ENCODE measurements around the gene UCN3. TPM values are rescaled to one million over a fixed set of nuclear protein-coding genes. Genes with fewer than 3 reads are reported as not detected.

UCN3 gene
- total and polyA plus RNA-seq, 2 experiments from 2014 or later = not detected

DNA sequence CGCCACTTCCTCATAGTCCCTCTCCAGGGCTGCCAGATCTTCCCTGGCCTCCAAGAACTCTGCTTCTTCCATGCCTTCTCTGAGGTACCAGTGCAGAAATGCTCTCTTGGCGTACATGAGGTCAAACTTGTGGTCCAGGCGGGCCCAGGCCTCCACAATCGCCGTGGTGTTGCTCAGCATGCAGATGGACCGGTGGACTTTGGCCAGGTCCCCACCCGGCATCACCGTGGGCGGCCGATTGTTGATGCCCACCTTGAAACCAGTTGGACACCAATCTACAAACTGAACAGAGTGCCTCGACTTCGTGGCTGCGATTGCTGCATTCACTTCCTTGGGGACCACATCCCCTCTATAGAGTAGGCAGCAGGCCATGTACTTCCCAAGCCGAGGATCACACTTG lies 28.8 kb downstream of the UCN3 start:
- H3F3A ChIP-seq (ENCODE audit: insufficient read depth) = no peaks in the 10 kb centered on the region
- no peaks in the 10 kb centered on the region for H3K36me3 ChIP-seq (ENCODE audit: low read depth)
- in situ Hi-C loops (cut with MboI) = no loop called here
- peaks cover 14% of the 10 kb centered on the region for H3K9me3 ChIP-seq (ENCODE audit: low read depth)
- no peak for DNase-seq
- H3K9ac ChIP-seq = no peak overlapping the region
- no peak overlapping the region for H3K27ac ChIP-seq
- H3K79me2 ChIP-seq (ENCODE audit: insufficient read depth) = no peaks in the 10 kb centered on the region
- H3K27me3 ChIP-seq (replicated peaks; ENCODE audit: insufficient read depth) = peaks cover 9% of the 10 kb centered on the region
- WGBS, 2 experiments (ENCODE audit: low coverage in 1 of 2, low lambda C conversion rate in 2 of 2, missing lambda C conversion rate in 2 of 2) = 68 to 70% methylated on average over 14 of the region's 14 CpGs
- H3K9me2 ChIP-seq (ENCODE audit: insufficient read depth) = no peaks in the 10 kb centered on the region
- no peaks in the 10 kb centered on the region for H3K4me1 ChIP-seq (ENCODE audit: insufficient read depth)
- H2AFZ ChIP-seq = no peak overlapping the region
- no peak overlapping the region for H3K4me2 ChIP-seq (ENCODE audit: unreplicated experiment)
- no peak for TF ChIP-seq EZH2 (IDR thresholded peaks at IDR 0.05; ENCODE audit: insufficient read depth, poor library complexity, severe bottlenecking)
- no peak for TF ChIP-seq EZH2phosphoT487 (IDR thresholded peaks at IDR 0.05; ENCODE audit: insufficient read depth, low read depth)
- H3K4me3 ChIP-seq = no peak overlapping the region
- H4K20me1 ChIP-seq (ENCODE audit: insufficient read depth) = no peaks in the 10 kb centered on the region

GRCh38 chr10:5395168-5395567 lies 30.4 kb downstream of the UCN3 start:
- 79 to 81% methylated on average over 16 to 18 of the region's 18 CpGs for WGBS, 2 experiments (ENCODE audit: low coverage in 1 of 2, low lambda C conversion rate in 2 of 2, missing lambda C conversion rate in 2 of 2)
- no peaks in the 10 kb centered on the region for H4K20me1 ChIP-seq (ENCODE audit: insufficient read depth)

DNA sequence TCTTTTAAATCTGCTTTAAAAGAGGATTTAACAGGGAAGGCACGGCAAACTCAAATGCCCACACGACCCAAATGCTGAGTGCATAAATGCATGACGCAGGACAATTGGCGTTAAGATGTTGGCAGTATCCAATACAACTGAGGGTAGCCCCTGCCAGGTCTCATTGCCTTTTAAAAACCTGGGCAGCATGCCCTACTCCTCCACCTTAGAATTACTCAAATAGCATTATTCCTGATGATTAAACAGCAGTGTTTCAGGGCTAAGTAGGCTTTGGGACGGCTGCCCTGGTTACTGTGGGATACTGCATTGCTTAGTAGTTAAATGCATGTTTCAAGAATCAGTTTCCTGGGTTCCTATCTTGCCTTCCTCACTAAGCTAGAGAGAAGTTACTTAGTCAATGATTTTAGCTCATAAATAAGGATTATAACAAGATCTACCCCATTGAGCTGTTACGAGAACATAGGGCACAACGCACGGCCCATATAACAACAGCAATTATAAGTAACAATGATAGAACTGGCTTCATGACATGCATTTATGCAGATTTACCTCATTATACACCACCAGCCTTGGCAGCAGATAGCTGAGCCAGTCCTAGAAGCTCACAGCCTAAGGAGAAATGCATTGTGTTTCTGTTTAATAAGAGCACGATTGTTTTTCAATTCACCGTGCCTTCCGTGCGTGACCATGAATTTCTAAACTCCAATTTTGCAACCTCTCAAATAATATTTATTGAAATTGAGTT lies 32.0 kb downstream of the UCN3 start:
- H3K4me3 ChIP-seq = no peak overlapping the region
- no peak overlapping the region for H3K9ac ChIP-seq
- H2AFZ ChIP-seq = no peak overlapping the region
- H3K9me3 ChIP-seq (ENCODE audit: low read depth) = no peaks in the 10 kb centered on the region
- no peak overlapping the region for H3K4me2 ChIP-seq (ENCODE audit: unreplicated experiment)
- H3K27ac ChIP-seq = no peak overlapping the region
- no peaks in the 10 kb centered on the region for H3K4me1 ChIP-seq (ENCODE audit: insufficient read depth)
- WGBS, 2 experiments (ENCODE audit: low coverage in 1 of 2, low lambda C conversion rate in 2 of 2, missing lambda C conversion rate in 2 of 2) = 66 to 71% methylated on average over 12 of the region's 12 CpGs
- peaks cover 9% of the 10 kb centered on the region for H3K27me3 ChIP-seq (replicated peaks; ENCODE audit: insufficient read depth)
- no peaks in the 10 kb centered on the region for H4K20me1 ChIP-seq (ENCODE audit: insufficient read depth)
- H3K9me2 ChIP-seq (ENCODE audit: insufficient read depth) = no peaks in the 10 kb centered on the region
- no peaks in the 10 kb centered on the region for H3K79me2 ChIP-seq (ENCODE audit: insufficient read depth)
- DNase-seq = no peak
- H3K36me3 ChIP-seq (ENCODE audit: low read depth) = no peaks in the 10 kb centered on the region
- no peak for TF ChIP-seq EZH2phosphoT487 (IDR thresholded peaks at IDR 0.05; ENCODE audit: insufficient read depth, low read depth)
- TF ChIP-seq EZH2 (IDR thresholded peaks at IDR 0.05; ENCODE audit: insufficient read depth, poor library complexity, severe bottlenecking) = no peak
- in situ Hi-C loops (cut with MboI) = no loop called here
- no peaks in the 10 kb centered on the region for H3F3A ChIP-seq (ENCODE audit: insufficient read depth)

More at GRCh38 chr10:5395168-5395567, 30.4 kb downstream of the UCN3 start:
- no peaks in the 10 kb centered on the region for H3K4me1 ChIP-seq (ENCODE audit: insufficient read depth)
- H3F3A ChIP-seq (ENCODE audit: insufficient read depth) = no peaks in the 10 kb centered on the region
- H3K27me3 ChIP-seq (replicated peaks; ENCODE audit: insufficient read depth) = peaks cover 9% of the 10 kb centered on the region
- no peak overlapping the region for H2AFZ ChIP-seq
- H3K36me3 ChIP-seq (ENCODE audit: low read depth) = no peaks in the 10 kb centered on the region
- TF ChIP-seq EZH2 (IDR thresholded peaks at IDR 0.05; ENCODE audit: insufficient read depth, poor library complexity, severe bottlenecking) (no peak), EZH2phosphoT487 (IDR thresholded peaks at IDR 0.05; ENCODE audit: insufficient read depth, low read depth) (no peak)
- in situ Hi-C loops (cut with MboI) = no loop called here
- H3K9me2 ChIP-seq (ENCODE audit: insufficient read depth) = no peaks in the 10 kb centered on the region
- peaks cover 7% of the 10 kb centered on the region for H3K9me3 ChIP-seq (ENCODE audit: low read depth)
- no peak overlapping the region for H3K27ac ChIP-seq
- H3K9ac ChIP-seq = no peak overlapping the region
- H3K4me3 ChIP-seq = no peak overlapping the region
- H3K4me2 ChIP-seq (ENCODE audit: unreplicated experiment) = no peak overlapping the region
- H3K79me2 ChIP-seq (ENCODE audit: insufficient read depth) = no peaks in the 10 kb centered on the region
- no peak for DNase-seq

GRCh38 chr10:5399332-5399731 lies 34.6 kb downstream of the UCN3 start:
- in situ Hi-C loops (cut with MboI) = no loop called here
- Histone ChIP-seq H3K4me1 (ENCODE audit: insufficient read depth) (no peaks in the 10 kb centered on the region), H3K27ac (no peak overlapping the region), H3K79me2 (ENCODE audit: insufficient read depth) (no peaks in the 10 kb centered on the region), H4K20me1 (ENCODE audit: insufficient read depth) (no peaks in the 10 kb centered on the region), H3K4me3 (no peak overlapping the region), H3K4me2 (ENCODE audit: unreplicated experiment) (no peak overlapping the region), H3K9me2 (ENCODE audit: insufficient read depth) (no peaks in the 10 kb centered on the region), H3K9me3 (ENCODE audit: low read depth) (no peaks in the 10 kb centered on the region), H3F3A (ENCODE audit: insufficient read depth) (no peaks in the 10 kb centered on the region), H3K9ac (no peak overlapping the region), H2AFZ (no peak overlapping the region), H3K27me3 (replicated peaks; ENCODE audit: insufficient read depth) (peaks cover 9% of the 10 kb centered on the region), H3K36me3 (ENCODE audit: low read depth) (no peaks in the 10 kb centered on the region)
- TF ChIP-seq EZH2phosphoT487 (IDR thresholded peaks at IDR 0.05; ENCODE audit: insufficient read depth, low read depth) (no peak), EZH2 (IDR thresholded peaks at IDR 0.05; ENCODE audit: insufficient read depth, poor library complexity, severe bottlenecking) (no peak)
- WGBS, 2 experiments (ENCODE audit: low coverage in 1 of 2, low lambda C conversion rate in 2 of 2, missing lambda C conversion rate in 2 of 2) = 50 to 56% methylated on average over 6 of the region's 6 CpGs
- no peak for DNase-seq

All from GM23248 (cell line).